ELR (cell line): ENCODE data around the gene HIVEP3.
A peak's percentile ranks its signal among the peaks of the same experiment; 100 is the strongest.

Experiments
- DNase-seq: peaks from one replicate; pipeline ENCODE4 v3.0.0-alpha.2; 2015; ENCODE audit warnings: low read depth

HIVEP3 gene

DNA sequence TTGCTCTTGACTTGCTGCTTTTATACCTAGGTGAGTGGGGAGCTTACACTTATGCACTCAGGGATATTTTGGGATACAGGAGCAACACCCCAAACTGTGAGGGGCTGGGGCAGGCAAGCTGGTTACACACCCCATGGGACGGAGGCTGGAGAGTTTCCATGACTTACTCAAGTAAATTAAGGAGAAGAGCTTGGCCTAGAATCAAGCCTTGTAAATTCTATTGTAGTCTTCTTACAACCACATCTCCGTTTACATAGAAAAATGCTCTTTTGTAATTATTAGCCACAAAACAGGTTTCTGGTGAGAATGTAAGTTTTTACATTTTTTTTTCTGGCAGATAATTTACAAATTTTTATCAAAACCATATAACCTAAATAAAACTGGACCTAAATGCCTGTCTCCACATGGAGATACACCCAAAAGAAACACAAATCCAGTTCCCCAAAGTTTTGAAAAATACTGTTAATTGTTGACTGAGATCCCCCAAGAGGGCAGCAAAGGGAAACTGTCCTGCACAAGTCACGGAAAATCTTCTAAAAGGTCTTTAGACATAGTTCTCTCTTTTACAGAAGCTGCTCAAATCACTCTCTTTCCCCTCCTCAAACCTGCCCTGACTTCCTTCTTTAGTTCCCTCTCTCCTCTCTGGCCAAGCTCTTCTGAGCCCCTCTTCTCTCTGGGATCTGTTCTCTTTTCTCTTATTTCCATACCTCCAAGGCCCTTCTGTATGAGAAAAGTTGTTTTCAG, 134.0 kb downstream of the HIVEP3 start:
- no peak for DNase-seq

DNA sequence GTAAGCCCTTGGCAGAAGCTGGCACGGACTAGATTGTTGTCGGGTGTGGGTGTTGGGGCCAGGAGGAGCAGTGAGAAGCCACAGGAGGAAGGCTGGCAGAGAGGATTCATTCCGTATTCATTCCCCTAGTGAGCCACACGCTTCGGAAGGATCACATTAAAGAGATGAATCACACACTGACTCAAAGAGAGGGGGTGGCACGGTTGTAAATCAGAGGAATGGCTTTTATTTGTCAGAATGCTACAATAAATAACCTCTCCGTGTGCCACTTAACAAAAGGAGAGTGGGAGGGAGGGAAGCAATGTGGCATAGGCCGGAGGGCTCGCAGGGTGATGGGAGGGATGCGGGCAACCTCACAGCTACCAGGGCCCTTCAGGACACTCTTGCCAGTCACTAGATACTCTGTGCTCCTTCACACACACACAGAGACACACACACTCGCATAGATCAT, 135.5 kb downstream of the HIVEP3 start:
- peak; percentile 95 for DNase-seq

DNA sequence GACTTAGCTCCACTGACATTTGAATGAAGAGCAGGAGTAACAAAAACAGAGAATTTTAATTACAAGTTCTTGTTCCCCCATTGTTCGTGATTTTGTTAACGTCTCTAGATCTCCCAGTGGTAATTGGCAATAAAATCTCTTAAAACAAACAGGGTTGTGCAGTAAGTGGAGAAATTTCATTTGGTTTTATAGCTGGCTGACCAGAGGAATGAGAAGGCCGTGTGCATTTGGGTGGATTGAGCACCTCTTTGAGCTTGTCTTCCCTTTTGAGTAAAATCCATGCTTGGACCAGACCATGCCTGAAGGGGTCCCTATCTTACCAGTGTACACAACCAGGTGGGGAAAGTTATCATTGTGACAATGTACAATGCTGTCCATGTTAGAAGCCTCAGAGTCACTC, 137.8 kb downstream of the HIVEP3 start:
- no peak for DNase-seq

DNA sequence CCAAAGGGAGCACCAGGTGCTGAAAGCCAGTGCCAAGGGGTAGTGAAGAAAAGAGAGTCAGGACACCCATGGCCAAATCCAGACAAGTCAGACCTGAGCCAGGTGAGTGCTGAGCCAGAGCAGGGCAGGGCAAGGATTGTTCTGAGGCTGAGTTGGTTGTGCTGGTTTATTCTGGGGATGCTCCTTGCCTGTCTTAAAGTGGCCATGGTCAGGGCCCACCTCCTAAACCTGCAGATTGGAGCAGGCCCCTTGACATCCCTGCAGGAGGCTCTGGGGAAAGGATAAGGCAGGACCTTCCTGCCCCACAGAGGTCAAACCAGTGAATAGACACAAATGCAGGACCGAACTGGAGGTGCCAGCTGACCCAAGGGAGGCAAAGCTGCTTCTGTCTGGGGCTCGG, 138.4 kb downstream of the HIVEP3 start:
- DNase-seq: no peak

DNA sequence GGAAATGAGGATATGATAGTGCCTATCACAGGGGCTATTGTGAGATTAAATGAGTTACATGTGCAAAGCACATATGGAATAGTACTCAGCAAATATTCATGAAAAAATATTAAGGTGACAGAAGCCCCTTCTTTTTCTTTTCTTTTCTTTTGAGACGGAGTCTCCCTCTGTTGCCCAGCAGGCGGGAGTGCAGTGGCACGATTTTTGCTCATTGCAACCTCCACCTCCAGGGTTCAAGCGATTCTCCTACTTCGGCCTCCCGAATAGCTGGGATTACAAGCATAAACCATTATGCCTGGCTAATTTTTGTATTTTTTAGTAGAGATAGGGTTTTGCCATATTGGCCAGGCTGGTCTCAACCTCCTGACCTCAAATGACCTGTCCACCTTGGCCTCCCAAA, 139.4 kb downstream of the HIVEP3 start:
- no peak for DNase-seq

DNA sequence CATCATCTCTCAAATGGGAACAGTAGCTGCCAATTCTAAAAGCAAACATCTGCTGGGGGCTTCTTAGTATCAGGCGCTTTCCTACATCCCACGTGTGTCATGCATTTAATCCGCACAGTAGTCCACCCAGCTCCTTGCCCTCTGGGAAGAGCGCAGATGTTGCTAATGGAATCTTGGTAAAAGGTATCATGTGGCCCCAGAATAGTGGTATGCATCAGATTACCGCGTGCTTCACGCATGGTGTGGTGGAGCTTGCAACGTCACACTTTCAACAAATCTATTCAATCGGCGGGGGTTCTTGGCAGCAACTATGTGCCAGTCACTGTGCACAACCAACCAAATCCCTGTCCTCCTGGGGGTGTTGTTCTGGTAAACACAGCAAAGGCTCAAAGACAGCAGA, 141.0 kb downstream of the HIVEP3 start:
- DNase-seq: no peak

DNA sequence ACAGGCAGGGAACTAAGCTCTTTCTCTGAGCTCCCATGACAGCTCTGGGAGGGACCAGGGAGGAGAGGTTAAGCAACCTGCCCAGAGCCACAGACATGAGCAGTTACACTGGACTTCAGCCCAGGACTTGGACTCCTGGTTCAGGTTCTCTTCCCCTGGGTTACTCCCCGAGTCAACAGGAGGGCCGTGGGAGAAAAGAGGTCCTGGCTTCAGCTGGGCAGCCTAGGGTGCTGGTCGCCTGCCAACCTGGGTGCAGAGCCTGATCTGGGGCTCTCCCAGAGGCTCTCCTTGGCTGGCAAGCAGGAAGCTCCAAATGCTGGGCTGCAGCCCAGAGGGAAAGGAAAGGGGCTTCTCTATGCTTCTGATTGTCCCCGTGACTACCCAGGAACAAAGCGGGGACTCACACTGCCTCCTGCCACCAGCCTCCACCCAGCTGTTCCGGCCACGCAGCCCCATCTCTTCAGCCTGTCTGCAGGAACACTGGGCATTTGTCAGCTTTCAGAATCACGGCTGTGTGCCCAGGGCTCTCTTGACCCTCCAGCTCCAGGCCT, 141.8 kb downstream of the HIVEP3 start:
- DNase-seq: no peak

DNA sequence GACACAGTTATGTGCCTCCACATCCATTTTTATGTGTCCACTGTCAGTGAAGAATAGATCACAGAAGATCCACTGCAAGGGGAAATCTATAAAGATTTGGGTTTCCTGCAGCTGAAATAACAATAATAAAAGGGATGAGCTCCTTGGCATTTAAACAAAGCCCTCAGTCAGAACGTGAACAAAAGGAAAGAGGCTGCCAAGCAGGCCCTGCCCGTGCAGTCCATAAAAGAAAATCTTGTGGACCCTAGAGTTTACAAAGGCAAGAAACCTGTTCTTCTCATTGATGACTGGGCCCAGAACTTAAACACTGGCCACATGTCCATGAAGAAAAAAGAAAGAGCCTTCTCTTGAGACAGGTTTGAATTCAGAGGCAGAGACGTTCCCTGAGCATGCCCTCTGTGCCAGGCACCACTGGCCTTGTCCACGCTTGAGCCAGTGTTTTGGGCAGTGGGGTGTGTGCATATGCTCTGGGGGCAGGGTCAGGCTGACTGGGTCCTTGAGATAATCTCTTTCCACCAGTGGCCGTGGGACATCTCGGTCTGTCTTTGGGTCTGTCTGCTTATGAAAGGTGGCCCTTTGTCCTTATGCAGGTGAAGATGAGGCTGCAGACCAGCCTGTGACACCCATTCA, 142.7 kb downstream of the HIVEP3 start:
- no peak for DNase-seq

DNA sequence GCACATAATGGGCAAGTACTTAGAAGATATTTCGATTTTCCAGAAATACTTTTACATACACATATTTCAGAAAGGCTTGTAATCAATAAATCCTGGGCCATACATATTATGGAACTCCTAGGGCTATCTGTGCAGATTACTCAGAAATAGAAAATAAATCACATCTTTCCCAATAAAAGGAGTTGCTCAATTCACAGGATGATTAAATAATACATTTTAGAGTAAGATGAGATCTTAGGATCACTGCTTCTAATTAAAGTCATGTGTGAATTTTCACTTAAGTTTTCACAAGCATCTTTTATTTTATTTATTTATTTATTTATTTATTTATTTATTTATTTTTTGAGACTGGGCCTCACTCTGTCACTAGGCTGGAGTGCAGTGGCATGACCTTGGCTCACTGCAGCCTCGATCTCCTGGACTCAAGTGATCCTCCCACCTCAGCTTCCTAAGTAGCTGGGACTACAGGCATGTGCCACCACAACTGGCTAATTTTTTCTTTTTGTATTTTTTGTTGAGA, 144.2 kb downstream of the HIVEP3 start:
- DNase-seq: no peak

DNA sequence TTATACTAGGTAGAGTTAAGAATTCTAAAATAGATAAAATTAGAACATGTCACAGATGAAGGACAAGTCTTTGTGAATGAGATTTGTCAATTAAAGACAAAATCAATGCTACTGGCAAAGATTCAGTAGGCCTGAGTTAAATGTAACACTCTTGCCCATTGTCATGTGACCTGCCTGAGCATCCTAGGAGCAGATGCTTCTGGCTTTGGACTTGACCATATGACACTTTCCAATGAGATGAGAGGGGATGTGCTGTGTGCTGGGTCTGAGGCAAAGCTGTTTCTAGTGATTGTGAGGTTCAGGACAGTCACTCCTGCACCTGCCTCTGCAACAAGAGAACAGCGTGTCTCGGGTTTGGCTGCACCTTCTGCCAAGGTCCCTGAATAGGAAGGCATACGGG, 144.9 kb downstream of the HIVEP3 start:
- DNase-seq: no peak

DNA sequence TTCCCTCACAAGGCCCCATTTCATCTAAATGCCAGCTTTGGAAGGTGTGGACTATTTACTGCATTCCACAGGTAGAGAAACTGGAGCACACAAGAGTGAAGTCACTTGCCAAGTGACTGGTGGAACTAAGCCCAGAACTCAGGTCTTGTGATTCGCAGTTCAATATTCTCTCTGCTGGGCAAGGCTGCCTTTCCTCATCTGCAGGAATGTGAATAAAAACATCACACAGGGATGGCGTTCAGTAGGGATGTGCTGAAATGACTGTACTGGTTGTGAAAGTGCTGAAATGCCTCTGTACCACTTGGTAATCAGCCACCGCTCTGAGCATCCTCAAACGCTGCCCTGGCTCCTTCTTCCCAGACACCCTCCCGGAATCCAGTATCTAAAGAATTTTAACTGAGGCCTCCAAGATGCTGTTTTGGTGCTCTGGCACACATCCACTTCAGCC, 145.6 kb downstream of the HIVEP3 start:
- peak; percentile 21 for DNase-seq

DNA sequence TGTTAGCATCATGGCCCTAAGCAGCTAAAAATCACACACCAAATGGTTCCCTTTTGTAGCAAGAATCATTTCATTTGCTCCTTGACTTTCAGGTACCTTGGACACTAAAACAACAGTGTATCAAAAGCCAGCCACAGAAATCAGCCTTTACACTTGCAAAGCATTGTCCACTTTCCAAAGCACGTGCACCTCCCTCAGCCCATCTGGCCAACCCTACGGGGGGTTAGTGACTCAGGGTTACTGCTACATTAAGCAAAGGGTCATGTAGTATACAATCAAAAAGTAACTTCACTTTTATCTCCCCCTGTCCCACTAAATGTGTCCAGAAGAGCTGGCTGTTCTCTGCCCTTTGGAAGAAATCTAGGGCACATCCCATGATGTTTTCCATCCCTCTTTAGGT, 149.7 kb downstream of the HIVEP3 start:
- no peak for DNase-seq

DNA sequence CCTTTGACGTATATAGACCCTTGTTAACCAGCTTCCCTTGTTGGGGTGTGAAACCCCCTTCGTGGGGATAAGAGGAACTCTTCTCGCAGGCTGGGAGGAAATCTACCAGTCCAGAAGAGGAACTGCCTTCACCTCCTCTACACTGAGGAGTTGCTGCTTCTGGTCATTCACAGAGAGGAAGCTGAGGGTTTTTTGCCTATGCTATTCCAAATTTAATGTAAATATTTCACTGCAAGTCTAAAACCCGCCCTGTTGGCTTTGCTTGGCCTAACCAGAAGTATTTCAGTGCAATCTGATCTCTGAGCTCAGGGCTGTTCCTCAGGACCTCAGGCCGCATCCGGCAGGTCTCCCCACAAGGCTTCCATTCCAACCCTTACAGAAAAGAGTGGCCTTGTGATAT, 150.1 kb downstream of the HIVEP3 start:
- DNase-seq: no peak

DNA sequence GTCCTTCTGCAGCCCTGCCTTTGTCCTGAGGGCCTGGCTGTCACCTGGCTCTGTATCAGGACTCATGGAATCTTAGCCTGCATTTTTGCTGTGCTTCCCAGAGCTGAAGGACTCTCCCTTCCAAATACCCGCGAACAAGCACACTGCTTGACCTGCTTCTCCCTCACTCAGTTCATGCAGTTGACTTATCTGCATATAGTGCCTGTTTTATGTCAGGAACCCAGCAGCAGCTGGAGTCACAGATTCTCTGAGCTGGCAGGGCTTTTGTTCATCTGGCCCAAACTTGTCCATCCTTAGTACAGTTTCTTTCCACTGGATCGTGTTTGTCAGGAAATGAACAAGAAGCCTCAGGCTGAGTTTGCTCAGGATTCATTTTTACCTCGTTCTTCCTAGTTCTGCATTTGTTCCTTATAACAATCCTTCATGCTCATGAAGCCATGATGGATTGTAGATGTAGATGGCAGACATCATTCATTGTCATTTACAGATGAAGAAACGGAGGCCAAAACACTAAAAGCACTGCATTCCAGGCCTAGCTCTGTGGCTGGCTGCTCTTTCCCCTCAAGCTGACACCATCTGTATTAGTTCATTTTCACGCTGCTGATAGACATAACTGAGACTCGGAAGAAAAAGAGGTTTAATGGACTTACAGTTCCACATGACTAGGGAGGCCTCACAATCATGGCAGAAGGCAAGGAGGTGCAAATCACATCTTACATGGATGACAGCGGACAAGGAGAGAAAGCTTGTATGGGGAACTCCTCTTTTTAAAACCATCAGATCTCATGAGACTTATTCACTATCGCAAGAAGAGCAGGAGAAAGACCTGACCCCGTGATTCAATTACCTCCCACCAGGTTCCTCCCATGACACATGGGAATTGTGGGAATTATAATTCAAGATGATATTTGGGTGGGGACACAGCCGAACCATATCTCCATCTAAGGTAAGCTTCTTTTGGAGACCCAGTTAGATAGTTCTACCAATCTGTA, 150.9 kb downstream of the HIVEP3 start:
- DNase-seq: no peak

DNA sequence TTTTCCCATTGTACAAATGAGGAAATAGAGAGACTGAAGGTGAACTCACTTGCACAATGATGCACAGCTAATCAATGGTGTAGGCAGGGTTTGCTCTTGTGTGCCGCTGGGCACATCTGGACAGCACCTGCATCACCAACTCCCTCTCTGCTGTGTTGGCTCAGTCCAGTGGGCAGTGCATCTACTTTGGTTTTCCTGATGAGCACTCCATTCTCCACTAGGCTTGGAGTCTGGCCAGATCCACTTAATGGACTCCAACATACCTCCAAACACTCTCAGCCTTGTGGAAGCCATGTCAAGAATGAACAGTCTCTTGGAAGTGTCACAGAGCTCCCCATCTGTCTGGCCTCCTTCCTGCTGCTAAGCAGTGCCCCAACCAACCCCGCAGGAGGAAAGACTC, 152.2 kb downstream of the HIVEP3 start:
- no peak for DNase-seq

DNA sequence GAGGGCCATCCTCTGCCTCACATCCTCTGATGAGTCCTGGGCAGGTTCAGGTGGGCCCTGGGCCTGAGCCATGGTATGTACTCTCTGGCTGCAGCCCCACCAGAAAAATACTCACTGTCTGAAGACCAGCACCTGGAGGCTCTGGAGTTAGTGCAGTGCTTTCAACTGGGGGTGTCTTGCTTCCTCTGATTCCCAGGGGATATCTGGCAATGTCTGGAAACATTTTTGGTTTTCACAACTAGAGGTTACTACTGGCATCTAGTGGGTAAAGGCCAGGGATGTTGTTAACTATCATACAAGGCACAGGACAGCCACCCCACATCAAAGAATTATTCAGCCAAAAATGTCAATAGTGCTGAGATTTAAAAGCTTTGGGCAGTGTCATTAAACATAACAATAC, 152.7 kb downstream of the HIVEP3 start:
- DNase-seq: no peak

DNA sequence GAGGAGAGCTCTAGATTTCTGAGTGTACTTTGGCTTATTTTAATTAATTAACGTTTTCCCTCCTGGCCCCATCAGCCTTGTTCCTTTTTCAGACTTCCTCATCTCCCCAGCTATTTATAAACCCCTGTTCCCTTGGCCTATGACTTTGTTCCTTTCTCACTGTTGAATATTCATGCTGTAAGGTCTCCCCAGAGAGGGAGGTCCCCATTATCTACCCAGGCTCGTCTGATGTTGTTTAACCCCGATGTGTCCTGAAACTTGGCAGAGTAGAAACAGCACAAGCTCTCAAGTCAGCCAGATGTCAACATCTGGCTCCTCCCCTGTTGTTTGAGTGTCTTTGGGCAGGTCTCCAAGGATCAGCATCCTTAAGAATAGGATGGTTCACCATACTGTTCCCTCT, 153.6 kb downstream of the HIVEP3 start:
- no peak for DNase-seq

DNA sequence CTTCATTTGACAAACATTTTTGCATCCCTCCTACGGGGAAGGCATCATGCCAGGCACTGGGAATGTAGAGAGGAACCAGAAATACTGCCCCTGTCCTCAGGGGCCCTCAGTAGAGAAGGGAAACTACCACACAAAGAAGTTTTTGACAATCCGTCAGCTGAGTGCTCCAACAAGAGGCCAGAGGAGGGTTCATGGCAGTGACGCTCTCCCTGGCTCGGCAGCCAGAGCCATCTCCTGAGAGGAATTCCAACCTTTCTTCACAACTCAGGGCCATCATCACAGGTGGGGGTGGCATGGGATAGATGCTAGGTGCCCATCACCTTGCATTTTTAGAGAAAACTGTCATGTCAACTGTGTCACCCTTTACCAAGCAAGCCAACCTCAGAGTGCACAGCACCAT, 154.1 kb downstream of the HIVEP3 start:
- no peak for DNase-seq

DNA sequence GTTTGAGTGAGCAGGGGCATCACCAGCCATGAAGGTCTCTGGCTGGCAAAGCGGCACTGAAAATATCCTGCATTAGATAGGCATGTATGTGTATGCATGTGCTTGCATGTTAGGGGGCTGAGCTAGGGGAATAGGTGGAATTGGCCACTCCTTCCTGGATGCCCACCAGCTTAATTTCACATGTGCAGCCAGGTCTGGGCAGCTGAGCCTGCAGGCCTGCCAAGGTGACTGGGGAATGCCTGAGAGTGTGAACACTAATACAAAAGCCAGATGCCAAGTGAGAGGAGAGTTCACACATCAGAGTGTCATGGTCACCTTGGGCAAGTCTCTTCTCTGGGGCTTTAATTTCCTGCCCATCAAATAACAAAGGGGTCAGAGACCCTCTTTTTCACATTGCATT, 155.9 kb downstream of the HIVEP3 start:
- no peak for DNase-seq

DNA sequence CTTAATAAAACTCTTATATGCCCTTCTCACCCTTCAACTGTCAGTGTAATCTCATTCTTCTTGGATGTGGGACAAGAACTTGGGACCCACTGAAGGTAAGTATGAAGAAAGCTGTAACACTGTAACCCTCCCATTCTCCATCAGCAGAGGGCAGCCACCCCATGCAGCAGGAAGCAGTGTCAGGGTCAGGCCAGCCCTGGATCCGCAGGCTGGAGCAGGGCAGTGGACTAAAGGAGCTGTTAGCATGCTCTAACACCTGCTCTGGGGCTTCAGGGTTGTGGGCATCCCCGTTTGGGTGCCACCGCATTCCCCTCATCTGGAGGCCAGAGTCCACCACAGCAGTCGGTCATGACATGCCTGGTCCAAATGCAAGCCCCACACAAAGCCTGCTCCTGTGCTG, 156.5 kb downstream of the HIVEP3 start:
- no peak for DNase-seq

DNA sequence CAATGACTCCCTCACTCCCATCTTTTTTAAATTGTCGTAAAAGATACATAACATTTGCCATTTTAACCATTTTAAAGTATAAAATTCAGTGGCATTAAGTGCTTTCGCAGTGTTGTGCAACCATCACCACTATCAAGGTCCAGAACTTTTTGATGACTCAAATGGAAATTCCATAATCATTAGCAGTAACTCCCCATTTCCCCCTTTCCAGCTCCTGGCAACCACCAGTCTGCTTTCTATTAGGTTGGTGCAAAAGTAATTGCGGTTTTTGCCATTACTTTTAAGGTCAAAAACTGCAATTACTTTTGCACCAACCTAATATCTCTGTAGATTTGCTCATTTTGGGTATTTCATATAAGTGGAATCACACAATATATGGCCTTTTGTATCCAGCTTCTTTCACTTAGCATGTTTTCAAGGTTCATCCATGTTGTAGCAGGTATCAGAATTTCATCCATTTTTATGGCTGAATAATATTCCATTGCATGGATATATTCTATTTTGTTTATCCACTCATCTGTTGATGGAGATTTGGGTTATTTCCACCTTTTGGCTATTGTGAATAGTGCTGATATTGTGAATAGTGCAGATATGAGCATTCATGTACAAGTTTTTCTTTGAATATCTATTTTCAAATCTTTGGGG, 159.7 kb downstream of the HIVEP3 start:
- DNase-seq: peak; percentile 92

DNA sequence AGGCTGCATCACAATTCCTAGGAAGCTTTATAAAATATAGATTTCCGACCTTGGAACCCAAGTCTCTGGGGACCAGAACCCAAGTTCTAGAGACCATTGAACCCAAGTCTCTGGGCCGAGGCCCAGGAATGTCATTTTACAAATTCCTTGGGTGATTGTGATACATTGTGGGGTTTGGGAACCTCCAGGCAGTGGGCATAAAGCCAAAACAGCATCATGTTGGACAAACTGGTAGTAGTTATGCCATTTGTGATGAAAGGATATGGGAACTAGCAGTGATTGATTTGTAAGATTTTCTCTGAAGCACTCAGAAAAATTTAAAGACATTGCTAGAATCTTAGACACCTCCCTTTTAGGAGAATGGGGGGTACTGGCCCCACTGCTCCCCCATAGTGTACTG, 160.2 kb downstream of the HIVEP3 start:
- DNase-seq: peak; percentile 53
